AG08395 (cell line): ENCODE data around the gene ELL2.
"Not testable (repeated sequence)": the region's sequence is repeated elsewhere in the genome, so short reads cannot be mapped to it uniquely, and the experiment has no call there.

Experiments
- DNase-seq: peaks from one replicate; pipeline ENCODE4 v3.0.0; 2012; ENCODE audit warnings: mixed read lengths, low spot score

Gene ELL2

GRCh38 chr5:95907740-95908706 is 53.6 kb downstream of the ELL2 start:
- no peak for DNase-seq

- no peak for DNase-seq
Measured at GRCh38 chr5:95907067-95907705, 54.5 kb downstream of the ELL2 start.

GRCh38 chr5:95906398-95906797 is 55.3 kb downstream of the ELL2 start:
- DNase-seq = not testable (repeated sequence)

GRCh38 chr5:95904827-95905226 is 56.8 kb downstream of the ELL2 start:
- DNase-seq = no peak

- no peak for DNase-seq
Measured at GRCh38 chr5:95903838-95904237, 57.8 kb downstream of the ELL2 start.

GRCh38 chr5:95901676-95902627 is 59.7 kb downstream of the ELL2 start:
- DNase-seq = no peak

- peak; percentile 42 for DNase-seq
Measured at GRCh38 chr5:95900383-95900958, 61.2 kb downstream of the ELL2 start.

- no peak for DNase-seq
Measured at GRCh38 chr5:95899829-95900228, 61.8 kb downstream of the ELL2 start.

- DNase-seq = no peak
Measured at GRCh38 chr5:95899006-95899405, 62.6 kb downstream of the ELL2 start.

- no peak for DNase-seq
Measured at GRCh38 chr5:95895771-95896170, 65.9 kb downstream of the ELL2 start.

- no peak for DNase-seq
Measured at GRCh38 chr5:95895251-95895650, 66.4 kb downstream of the ELL2 start.

- peak; percentile 36 for DNase-seq
Measured at GRCh38 chr5:95892784-95893354, 68.8 kb downstream of the ELL2 start.

GRCh38 chr5:95891499-95891898 is 70.2 kb downstream of the ELL2 start:
- no peak for DNase-seq

- DNase-seq = no peak
Measured at GRCh38 chr5:95889076-95889475, 72.6 kb downstream of the ELL2 start.

- no peak for DNase-seq
Measured at GRCh38 chr5:95887977-95888376, 73.7 kb downstream of the ELL2 start.

GRCh38 chr5:95886340-95887044 is 75.2 kb downstream of the ELL2 start:
- no peak for DNase-seq

- DNase-seq = no peak
Measured at GRCh38 chr5:95884511-95884910, 77.1 kb downstream of the ELL2 start.

- peak; percentile 36 for DNase-seq
Measured at GRCh38 chr5:95884017-95884325, 77.7 kb downstream of the ELL2 start.

- no peak for DNase-seq
Measured at GRCh38 chr5:95883185-95884016, 78.2 kb downstream of the ELL2 start.

- DNase-seq = no peak
Measured at GRCh38 chr5:95881833-95882232, 79.8 kb downstream of the ELL2 start.
